T-helper 1 cell treated with Interleukin-12 subunit alpha and Interleukin-12 subunit beta and Interleukin-4 antibody, amounts not matched to agents 30 ng/mL and 1 ng/mL, for 36 hours (primary cell): ENCODE data around the gene SEMA6A. TPM values are rescaled to one million over a fixed set of nuclear protein-coding genes. Genes with fewer than 3 reads are reported as not detected.

Experiments
- intact Hi-C: fragments of 100-400 bp; cut with micrococcal nuclease; formaldehyde crosslinking; loops from one replicate; pipeline ENCODE4 v1.15.1; 2024
- total RNA-seq: library from RNA; stranded (reverse); gene quantifications from 2 replicates; pipeline ENCODE4 v1.2.3, GENCODE V29; 2022

SEMA6A gene
- total RNA-seq, 1 donor from 2014 or later: 0.15 TPM

DNA sequence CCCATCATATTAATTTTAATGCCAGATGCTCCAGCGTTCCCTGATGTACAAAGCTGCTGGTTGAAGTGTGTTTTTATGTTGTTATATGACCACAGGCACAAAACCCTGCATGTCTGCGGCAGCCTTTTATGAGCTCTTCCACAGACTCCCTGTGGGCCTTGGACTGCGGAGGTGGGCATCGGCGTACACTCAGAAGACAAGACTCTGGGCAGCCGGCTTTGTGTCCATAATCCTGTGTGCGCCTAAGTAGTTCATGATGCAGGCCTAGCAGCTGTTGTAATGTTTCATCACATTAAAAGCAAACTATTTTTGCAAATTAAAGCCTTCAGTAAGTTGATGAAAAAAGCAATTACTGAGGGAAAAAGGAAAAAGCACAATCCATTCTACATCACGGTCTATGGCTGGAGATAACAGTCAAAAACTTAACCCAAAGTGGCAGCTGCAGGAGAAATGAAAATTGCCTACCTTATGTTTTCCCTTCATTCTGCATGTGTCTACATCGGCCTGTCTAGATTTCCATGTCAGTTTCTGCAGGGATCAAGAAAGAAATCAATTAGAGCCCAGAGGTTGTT lies 78.8 kb downstream of the SEMA6A start:
- intact Hi-C loops: no loop called here

- intact Hi-C loops: no loop called here
Observed at GRCh38 chr5:116494784-116495450, 79.7 kb downstream of the SEMA6A start.

DNA sequence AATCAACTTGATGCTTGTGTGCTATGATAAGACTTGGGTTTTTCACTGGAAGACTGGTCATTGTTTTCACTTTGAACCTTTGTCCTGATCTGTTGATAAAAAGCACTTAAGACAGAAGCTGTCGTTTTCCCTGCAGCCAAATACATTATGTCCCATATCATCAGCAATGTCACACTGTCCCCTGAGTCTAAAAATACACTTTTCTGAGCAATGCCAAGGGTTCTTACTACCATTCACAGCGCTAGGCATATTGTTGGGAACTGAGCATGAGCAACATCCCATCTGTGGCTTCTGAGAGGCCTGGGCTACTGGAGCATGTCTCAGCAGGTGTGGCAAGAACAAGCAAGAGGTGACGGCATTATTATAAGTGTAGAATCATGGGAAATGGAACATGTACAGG lies 81.8 kb downstream of the SEMA6A start:
- intact Hi-C loops: no loop called here

- intact Hi-C loops: no loop called here
Observed at GRCh38 chr5:116492016-116492623, 82.5 kb downstream of the SEMA6A start.

DNA sequence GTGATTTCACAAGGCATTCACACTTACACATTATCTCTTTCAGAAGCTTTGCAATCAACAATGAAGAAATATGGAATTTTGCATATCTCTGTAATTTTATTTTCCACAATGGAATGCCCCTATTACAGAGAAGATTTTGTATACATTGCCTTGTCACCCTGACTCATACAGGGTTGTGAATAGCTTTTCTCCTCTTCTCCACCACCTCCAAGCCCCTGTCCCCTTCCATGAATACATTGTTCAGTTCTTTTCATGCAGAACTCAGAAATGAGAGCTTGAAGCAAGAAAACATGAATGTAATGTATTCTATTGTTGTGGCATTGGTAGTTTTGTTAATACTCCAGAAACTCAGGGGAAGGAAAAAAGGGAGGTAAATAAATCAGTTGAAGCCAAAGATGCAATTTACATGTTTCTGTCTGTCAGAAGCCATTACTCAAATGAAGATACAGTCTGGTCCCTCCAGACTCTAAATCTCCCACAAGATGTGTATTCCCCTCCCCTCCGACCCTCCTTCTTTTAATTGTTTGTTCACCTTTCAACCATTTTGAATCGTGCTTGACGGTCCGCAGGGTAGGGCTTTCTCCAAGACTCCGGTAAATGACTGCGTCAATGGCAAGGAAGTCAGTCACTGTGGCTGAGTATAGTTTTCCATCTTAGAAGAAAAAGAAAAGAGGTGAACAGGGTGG lies 86.1 kb downstream of the SEMA6A start:
- intact Hi-C loops: no loop called here

DNA sequence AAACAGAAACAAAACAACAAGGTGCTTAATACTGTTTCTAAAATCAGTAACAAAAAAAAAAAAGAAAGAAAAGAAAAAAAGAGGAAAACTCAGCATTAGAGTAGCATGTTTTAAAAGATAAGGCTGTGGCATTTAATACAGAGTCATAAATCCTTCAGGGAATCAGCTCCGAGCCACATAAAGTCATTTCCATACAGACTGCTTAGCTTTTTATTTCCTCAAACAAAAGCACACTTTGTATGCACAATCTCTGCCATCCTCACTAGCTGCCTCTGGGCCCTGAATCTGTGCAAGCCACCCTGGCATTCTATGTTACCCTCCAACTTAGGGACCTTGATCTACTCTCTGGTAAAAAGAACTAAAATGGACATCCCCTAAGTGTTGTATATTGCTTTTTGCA lies 87.6 kb downstream of the SEMA6A start:
- intact Hi-C loops: no loop called here

GRCh38 chr5:116486588-116486987 lies 88.0 kb downstream of the SEMA6A start:
- intact Hi-C loops: no loop called here

DNA sequence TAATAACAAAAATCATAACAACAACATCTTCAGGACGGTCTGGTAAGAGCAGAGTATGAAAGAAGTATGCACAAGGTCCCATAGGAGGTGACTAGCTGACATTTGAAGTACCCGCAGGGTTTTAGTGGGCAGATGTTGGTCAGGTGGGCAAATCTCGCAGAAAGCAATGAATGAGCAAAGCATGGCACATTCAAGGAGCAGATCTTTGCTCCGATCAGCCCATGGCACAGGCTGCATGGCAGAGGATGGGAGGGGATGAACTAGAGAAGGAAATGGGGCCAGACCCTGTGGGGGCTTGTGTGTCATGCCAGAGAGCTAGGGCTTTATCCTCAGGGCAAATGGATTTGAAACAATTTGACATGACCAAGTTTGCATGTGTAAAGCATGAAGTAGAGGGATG lies 90.0 kb downstream of the SEMA6A start:
- intact Hi-C loops: no loop called here

DNA sequence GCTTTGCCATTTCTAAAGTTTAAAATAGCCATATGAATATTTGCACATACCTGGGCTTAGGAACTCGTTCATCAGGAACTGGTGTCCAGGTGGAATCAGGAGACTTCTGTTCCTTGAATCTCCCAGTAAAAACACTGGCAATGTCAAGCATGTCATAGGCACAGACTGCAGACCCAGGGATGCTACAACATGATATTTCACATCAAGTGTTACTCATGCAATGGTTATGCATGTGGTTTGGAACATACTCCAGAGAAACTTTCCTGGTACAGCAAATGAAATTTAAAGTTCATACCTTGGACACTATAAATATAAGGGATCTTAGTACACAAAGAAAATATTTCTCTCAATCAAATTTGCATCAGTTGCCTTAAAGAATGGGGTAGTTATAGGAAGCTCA lies 92.2 kb downstream of the SEMA6A start:
- intact Hi-C loops: no loop called here

- intact Hi-C loops: no loop called here
Observed at GRCh38 chr5:116480894-116481510, 93.6 kb downstream of the SEMA6A start.

- intact Hi-C loops: no loop called here
Observed at GRCh38 chr5:116479776-116480675, 94.6 kb downstream of the SEMA6A start.

- intact Hi-C loops: no loop called here
Observed at GRCh38 chr5:116478491-116478890, 96.1 kb downstream of the SEMA6A start.

- intact Hi-C loops: no loop called here
Observed at GRCh38 chr5:116476897-116477537, 97.6 kb downstream of the SEMA6A start.

DNA sequence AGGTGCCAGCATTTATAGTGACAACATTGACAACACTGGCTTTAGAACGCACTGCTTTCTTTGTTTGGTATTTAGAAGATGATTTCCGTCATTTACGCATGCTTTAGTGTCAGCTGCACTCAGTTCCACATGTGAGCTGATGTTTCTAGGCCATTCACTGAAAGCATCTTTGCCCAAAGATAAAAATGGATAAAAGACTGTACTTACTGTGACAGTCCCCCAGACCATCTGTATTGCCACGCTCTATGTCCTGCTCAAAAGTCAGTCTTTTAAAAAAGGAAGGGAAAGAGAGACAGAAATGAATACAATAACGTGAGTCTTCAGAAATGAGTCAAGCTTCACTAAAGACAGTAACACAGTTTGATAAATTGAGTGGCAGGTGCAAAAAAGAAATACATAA lies 99.3 kb downstream of the SEMA6A start:
- intact Hi-C loops: no loop called here

DNA sequence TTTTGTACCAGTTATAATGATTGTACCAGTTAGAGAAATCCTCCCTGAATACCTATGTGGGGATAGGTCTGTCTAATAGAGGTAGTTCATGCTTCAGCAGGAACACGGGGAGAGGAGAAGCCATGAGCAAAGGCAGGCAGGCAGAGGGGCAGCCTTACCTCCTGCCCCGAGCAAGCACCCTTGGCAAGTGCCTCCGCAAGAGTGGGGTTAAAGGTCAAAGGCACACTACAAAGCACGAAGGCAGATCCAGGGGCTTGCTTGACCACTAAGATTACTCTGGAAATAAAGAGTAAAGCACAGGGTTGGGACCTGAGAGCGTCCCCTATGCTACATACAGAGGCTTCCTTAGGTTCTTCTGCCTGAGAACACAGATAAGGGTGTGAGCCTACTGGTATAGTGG lies 100.9 kb downstream of the SEMA6A start:
- intact Hi-C loops: no loop called here

DNA sequence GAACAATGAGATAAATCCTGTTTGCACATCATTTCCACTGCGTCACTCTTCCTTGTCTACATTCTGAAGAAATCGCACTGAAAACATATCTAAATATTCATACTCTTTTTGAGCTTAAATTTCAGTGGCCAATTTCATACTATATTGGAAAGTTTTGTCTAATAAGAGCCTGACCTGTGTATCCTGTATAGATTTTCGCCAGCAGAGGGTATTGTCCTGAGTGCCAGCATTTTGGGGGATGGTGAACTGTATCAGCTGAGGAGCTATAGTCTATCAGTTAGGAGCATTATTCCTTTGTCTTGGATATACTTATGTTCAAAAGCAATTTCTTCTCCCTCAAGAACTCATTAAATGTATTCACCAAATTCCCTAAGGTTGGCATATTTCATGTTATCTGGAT lies 102.3 kb downstream of the SEMA6A start:
- intact Hi-C loops: no loop called here

GRCh38 chr5:116469631-116470030 lies 105.0 kb downstream of the SEMA6A start:
- intact Hi-C loops: no loop called here

DNA sequence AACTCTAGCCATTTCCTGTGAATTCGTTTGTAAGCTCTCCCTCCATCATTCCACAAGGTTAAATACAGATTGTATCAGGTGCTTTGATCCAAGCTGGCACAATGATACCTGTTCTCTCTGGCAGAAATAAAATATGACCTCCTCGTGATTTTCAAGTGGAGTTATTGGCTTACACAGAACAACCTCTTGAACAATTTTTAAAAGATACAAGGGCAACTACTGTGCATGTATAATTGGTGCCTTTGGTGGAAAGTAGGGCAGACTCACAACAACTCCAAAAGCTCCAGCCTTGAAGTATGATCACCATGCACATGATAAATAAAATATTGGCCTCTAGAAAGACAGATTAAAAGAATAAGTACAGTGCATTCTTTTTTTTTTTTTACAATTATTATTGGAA lies 106.0 kb downstream of the SEMA6A start:
- intact Hi-C loops: no loop called here

DNA sequence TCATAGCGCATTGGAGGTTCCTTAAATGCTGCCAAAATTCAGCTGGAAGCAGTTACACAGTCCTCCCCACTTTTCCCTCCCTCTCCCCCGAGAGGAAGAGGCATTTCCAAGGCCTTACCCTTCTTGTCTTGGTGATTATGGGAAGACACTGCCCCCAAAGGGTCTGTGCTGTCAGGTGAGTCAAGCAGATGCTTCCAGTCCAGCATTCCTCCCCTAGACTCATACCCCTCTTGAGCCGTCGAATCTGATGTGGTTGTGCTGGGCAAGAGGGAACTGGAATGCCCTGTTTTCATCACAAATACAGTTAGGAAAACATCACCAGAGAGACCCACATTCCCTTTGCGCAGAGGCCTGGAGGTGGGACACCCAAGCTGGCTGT lies 107.2 kb downstream of the SEMA6A start:
- intact Hi-C loops: no loop called here

- intact Hi-C loops: no loop called here
Observed at GRCh38 chr5:116466727-116467464, 107.7 kb downstream of the SEMA6A start.
